Cerebellar nuclear complex (tissue), 1 donor: ENCODE results near the gene MST1.

Source experiments
- DNase-seq, 2 experiments: peaks; one replicate each; lab custom pipeline; 2025; lab: John Stamatoyannopoulos, UW

MST1 gene

GRCh38 chr3:49717959-49718857 is 28.9 kb upstream of the MST1 start:
- no peak for DNase-seq

DNA sequence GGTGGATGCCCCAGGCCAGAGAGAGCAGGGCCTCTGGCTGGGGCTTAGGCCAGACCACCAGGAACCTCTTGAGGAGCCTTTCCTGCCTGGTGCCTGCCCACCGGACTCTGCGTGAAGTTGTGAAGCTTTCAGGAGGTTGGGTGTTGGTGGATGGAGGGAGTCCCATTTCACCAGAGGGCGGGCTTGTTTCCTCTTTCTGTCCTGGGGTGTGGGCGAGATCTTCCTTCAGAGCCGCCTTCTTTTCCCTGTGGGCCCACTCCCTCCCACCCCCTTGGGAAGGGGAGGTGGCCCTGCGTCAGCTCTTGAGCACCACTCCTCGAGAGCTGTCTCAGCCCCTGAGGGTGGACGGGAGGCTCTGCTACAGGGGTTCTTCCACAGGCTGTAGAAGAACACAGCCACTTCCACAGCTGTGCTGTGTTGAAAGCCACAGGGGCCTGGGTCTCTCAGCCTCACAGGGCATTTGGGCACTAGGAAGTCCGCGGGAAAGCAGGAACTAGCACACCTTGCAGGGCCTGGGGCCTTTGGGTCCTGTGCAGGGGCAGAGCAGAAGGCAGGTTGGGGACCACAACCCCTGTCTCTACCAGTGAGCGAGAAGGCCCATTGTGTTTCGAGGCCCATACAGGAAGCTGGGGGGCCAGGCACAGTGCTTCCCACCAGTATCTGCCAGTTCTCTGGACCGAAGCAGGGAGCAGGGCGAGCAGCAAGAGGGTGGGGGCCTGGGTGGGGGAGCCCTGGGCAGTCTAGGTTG is 28.1 kb upstream of the MST1 start:
- no peak for DNase-seq

DNA sequence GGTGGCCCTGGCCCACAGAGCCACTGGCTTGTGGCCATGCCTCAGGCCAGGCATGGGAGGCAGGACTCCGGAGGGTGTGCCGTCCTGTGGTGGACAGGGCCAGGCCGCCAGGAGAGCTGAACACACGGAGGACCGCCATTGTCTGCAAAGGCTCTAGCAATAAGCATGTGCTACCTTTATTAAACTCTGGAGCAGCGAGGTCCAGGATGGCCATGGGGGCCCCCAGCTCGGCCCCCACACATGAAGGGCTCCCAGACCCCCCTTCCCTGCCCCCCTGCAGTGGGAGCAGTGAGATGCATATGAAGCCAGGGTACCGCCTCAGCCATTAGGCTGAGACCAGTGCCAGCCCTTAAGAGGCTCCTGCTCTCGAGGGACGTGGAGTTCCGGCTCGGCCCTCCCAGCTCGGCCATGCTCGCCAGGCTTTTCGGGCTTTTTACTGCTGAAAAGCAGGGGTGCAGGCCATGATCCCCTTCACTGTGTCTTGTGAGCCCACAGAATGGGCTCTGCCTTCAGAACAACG is 27.5 kb upstream of the MST1 start:
- DNase-seq, result no peak

DNA sequence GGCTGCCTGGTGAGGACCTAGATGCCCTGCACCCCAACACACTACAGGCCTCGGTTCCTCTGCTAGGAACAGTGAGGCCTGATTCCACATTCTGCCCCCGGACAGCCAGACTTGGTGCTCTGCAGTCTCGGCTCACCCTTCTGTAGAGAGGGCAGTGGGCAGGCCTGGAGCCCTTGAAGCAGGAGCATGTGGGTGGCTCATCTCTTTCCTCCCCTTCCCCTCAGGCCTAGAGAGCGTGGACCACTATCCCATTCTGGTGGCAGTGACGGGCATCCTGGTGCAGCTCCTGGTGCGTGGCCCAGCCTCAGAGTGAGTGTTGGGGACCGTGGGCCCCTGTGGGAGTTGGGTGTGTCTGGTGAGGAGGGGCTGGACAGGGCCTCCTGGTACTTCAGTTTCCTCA is 26.9 kb upstream of the MST1 start:
- no peak for DNase-seq

DNA sequence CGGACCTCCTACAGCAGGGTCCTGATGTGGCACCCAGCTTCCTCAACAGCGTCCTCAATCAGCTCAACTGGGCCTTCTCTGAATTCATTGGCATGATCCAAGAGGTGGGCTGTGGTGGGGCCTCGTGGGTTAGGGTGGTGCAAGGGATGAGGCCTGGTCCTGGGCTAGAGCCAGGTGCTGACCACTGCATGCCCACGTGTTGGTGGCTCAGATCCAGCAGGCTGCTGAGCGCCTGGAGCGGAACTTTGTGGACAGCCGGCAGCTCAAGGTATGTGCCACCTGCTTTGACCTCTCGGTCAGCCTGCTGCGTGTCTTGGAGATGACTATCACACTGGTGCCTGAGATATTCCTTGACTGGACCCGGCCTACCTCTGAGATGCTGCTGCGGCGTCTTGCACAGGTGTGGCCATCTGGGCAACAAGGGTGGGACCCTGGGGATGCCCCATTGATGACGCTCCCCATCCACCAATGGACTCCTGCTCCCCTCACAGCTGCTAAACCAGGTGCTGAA is 26.4 kb upstream of the MST1 start:
- DNase-seq, result no peak

GRCh38 chr3:49714728-49715550 is 25.7 kb upstream of the MST1 start:
- no peak for DNase-seq

DNA sequence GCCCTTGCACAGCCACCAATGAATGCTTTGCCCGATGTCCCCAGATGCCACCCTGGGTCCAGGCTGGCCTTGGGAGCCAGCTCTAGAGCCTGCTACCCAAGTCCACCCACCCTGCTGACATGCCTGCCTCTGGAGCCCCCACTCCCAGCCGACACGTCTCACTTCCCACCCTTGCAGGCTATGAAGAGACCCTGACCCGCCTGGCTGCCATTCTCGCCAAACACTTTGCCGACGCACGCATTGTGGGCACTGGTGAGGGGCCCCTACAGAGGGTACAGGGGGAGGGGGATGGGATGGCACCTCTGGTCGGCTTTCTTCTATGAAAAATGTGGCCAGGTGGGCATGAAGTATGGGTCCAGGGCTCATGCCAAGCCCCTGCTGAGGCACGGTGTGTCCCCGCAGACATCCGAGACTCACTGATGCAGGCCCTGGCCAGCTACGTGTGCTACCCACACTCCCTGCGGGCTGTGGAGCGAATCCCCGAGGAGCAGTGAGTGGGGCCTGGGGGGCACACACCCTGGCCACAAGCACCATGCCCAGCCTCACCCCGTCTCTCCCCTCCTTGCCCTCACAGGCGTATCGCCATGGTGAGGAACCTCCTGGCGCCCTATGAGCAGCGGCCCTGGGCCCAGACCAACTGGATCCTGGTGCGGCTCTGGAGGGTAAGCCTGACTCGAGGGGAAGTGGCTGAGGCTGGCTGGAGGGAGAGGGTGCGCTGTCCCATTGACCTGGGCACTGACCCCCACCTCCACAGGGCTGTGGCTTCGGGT is 24.2 kb upstream of the MST1 start:
- no peak for DNase-seq

- no peak for DNase-seq
Measured at GRCh38 chr3:49712631-49713317, 23.5 kb upstream of the MST1 start.

DNA sequence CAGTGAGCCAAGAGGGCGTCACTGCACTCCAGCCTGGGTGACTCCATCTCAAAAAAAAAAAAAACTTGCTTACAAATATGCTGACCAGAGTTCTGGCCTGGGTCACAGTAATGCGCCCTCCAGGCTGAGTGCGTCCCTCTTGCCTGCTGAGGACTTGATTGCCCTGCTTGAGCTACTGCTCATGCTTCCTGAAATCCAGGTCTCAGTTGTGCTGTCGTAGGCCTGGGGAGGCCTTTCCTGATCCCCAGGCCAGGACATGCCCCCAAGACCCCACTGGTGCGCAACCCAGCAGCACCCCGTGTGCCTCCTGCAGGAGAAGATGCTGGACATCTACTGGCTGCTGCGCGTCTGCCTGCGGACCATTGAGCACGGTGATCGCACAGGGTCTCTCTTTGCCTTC is 22.9 kb upstream of the MST1 start:
- no peak for DNase-seq

DNA sequence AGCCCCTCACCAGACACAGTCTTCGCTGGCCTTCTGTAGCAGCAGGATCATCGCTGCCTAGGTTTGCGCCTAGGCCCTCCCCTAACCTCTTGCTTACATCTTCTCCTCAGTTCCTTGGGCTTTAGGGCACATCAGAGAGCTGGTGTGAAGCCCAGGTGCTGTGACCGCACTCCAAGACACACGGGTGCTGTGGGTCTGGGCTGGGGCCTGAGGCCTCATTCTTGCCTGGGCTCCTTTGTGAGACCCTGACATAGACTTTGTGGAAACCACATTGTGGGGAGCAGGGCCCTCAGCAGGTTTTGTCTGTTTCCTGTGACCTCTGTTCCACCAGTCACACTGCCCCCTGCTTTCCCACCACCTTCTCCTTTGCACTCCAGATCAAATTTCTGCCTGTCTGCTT is 22.2 kb upstream of the MST1 start:
- DNase-seq, result no peak

- no peak for DNase-seq
Measured at GRCh38 chr3:49709852-49710251, 20.6 kb upstream of the MST1 start.

GRCh38 chr3:49707113-49707480 is 17.8 kb upstream of the MST1 start:
- DNase-seq, result no peak

DNA sequence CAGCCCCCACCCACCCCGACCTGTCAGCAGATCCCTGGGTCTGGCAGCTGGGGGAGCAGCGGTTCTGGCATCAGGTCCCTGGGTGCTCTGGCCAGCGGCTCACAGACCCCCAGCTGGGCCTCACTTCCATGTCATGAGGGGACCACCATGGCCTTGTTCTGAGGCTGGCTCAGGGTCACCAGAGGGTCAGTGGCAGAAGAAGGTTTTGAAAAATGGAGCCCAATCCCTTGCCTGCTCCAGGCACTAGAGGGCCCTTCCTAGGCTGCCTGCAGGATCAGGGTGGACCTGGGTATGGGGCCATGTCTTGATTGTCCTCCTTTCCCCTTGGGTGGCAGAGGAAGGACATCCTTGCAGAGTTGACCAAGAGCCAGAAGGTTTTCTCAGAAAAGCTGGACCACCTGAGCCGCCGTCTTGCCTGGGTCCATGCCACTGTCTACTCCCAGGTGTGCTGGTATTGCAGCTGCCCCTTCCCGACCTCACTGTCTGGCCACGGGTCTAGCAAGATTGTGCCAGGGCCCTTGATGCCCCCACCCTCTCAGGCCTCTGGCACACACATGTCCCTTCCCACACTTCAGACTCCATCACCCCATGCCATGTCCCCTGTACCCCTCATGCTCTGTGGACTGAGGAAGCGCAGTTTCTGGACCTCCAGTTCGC is 17.3 kb upstream of the MST1 start:
- DNase-seq, result no peak

GRCh38 chr3:49705390-49705960 is 16.2 kb upstream of the MST1 start:
- no peak for DNase-seq

DNA sequence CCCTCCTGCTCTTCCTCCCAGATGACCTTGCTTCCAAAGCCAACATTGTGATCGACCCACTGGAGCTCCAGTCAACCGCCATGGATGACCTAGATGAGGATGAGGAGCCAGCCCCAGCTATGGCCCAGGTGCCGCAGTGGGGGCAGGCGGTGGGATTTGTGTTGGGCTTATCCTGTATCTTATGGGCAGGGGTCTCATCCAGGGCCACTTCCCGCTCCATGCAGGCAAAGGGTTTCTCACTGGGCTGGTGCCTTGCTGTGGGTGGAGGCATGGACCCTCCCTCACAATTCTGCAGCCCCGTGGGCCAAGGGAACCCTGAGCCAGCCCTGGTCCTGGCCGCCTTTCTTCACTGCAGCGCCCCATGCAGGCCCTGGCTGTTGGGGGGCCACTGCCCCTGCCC is 15.4 kb upstream of the MST1 start:
- DNase-seq, result no peak

DNA sequence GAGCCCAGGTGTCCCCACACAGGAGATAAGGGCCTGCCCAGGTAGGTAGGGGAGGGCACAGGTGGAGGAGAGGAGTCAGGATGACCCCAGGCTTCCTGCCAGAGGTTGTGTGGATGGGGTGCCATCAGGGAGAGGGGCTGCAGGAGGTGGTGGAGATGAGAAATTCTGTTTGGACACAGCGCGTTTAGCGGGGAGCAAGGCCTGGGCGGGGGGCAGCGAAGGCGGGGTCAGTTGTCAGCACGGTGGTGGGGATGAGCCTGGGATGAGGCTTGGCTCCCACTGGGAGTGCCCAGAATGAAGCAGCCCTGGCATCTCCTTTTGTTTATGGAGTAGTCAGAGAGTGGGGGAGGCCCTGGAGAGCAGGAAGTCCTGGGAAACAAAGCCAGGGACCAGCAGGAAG is 14.7 kb upstream of the MST1 start:
- no peak for DNase-seq

DNA sequence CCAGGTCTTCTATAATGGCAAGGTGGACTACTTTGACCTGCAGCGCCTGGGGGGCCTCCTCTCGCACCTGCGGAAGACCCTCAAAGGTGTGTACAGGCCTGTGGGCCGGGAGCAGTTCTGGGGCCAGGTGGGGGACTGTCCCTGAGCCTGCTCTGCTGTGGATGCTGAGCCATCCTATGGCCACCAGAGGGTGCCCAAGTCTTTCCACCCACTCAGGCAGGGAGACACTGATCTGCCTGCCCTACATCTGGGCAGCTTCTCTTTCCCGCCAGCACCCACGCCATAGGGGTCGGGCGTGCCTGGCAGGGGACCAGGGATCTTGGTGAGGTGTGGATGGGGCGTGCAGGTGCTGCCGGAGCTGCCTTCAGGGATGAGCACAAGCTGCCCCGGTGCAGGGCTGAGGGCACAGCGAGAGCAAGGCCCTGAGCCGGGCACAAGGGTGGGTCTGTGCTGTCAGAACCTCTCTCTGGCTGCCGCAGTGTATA is 14.2 kb upstream of the MST1 start:
- DNase-seq, result no peak

- DNase-seq, result no peak
Measured at GRCh38 chr3:49702672-49703071, 13.4 kb upstream of the MST1 start.

DNA sequence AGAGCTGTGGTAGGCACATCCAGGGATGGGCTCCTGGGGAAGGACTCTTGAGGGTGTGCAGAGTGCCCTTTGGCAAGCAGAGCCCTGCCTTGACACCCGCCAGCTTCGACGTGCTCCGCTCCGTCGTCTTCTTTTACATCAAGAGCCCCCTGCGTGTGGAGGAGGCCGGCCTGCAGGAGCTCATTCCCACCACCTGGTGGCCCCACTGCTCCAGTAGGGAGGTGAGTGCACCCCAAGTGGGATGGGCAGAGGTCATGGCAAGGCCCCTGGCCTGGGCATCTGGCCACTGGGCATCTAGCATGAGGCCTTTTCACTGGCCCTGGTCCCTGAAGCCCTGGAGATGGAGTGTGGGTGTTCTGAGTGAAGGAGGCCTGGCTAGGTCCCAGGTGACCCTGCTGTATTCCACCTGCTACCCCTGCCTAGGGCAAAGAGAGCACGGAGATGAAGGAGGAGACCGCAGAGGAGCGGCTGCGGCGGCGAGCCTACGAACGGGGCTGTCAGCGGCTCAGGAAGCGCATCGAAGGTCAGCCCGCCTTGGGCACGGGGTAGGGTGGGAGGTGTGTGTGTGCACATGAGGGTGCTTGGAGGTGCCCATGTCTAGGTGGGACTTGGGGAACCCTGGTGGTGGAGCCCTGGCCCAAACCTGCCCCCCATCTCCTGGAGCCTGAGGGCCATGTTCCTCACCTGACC is 12.3 kb upstream of the MST1 start:
- DNase-seq, result no peak
